Inflammatory macrophage treated with lipopolysaccharide for 4 hours (primary cell): Measurements from ENCODE around the gene C2CD2.

ENCODE experiments used
- DNase-seq: peaks from one replicate; pipeline ENCODE4 v3.0.0-alpha.2; 2020

Gene C2CD2

GRCh38 chr21:41861255-41861654 lies 92.6 kb downstream of the C2CD2 start:
- no peak for DNase-seq

DNA sequence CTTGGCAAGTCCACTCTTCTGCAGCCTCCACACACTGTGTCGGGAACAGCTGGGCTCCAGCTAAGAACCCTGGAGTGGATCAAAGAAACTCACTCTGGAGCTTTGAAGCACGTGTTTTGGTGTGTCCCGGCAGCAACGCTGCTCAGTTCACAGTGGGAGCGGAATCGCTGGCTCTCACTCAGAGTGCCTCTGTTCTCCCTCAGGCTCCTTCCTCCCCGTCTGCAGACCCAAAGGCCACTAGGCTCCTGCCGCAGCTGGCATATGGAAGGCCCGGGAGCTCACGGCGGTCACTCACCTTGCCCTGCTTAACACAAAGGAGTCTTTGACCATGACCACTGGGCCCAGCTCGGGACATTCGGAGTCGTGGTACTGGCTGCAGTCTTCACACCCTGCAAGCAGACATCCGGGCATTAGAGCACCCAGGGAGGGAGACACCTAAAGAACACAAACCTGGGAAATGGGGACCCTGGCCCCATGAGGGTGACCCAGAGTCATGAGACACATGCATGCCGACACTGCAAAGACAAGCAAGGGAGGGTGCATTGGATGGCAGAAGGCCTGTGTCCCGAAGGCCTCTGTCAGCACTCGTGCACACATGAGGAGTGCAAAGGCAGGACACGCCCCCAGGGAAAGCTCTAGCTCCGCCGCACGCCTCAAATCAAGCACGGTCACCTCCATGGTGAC lies 94.4 kb downstream of the C2CD2 start:
- DNase-seq: no peak

GRCh38 chr21:41858466-41859296 lies 95.1 kb downstream of the C2CD2 start:
- no peak for DNase-seq

DNA sequence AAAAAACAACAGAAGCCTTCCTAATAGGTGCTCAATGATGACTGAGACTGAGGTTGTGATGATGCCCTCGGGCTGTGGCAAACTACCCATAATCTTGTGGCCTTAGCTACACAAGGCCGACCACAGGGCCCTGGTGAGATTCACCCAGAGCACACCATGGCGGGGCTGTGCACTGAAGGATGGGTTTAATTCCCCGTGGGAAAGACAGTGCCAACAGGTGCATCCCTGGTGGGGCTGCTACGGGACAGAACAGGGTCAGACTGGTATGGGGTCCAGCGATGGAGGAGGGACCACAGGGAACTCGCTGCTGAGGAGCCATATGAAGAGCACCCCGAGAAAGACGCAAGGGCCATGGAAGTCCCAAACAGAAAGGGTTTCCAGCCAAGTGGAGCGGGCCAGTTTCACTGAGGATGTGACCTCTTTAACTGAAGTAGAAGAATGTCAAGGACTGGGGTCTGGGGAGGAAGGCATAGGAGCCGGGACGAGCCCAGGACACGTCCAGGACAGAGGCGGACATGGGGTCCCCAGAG lies 96.0 kb downstream of the C2CD2 start:
- no peak for DNase-seq

GRCh38 chr21:41856572-41856971 lies 97.2 kb downstream of the C2CD2 start:
- no peak for DNase-seq

DNA sequence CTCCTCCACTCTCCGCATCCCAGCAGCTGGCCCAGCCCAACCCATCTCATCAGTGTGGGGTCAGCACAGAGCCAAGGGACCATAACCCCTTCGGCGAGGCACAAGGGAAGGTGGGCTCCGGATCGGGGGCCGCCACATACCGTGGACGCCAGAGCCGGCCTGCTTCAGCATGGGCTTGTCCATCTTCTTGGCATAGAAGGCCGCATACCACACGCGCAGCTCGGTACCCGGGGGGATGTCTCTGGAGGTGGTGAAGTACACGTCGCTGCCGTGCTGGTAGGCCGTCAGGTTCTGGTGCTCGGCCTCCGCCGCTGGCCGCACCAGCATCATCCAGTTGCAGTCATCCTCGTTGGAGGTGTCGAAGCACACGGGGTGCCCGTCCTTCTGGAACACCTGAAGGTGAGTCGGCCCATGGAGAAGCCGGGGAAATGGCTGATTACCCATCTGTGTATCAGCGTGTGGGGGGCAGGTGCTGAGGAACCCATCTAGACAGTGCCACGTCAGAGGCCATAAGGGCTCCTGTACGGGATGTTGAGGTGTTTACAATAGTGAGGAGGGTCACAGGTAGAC lies 99.3 kb downstream of the C2CD2 start:
- no peak for DNase-seq

DNA sequence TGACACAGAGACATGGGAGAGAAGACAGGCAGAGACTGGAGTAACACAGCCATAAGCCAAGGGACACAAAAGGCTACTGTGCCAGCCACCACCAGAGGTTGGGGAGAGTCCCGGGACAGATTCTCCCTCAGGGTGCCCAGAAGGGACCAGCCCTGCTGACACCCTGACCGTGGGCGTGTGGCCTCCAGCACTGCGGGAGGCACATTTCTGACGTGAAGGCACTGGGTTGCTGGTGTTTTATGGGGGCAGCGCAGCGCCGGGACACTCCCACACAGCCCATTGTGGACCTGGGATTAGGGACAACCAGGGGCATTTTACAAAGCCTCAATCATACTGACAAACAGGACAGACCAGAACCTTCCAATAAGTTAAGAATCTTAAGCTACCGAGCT lies 100.9 kb downstream of the C2CD2 start:
- DNase-seq: no peak

DNA sequence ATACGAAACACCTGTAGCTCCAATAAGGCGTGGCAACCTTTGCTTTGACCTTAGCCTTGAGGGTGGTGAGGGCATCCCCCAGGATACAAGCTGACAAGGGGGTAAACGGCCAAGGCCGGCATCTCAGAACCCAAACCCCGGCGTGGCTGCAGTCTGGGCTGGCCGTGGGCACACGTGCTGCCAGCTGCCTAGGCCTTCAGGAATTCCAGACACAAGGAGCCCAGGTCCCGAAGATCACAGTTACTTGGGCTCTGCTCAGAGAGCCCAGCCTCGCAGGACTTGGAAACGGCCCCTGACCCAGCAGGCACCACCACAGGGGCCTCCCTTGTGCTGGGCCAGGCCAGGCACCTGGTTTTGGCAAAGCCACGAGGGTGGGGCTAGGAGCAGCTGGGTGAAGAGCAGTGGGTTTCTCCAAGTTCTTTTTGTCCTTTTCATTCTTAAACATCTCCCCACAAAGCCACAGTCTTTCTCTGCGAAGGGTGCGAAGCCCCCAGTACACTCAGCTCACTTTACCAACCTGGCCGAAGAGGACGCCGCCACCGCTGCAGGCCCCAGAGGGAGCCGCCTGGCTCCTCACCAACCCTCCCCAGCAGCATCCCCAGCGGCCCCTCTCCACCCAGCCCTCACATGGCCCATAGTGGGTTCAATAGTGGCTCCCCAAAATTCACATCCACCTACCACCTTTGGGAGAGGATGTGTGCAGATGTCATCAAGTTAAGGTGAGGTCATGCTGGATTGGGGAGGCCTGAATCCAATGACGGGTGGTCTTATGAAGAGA lies 101.5 kb downstream of the C2CD2 start:
- DNase-seq: no peak

DNA sequence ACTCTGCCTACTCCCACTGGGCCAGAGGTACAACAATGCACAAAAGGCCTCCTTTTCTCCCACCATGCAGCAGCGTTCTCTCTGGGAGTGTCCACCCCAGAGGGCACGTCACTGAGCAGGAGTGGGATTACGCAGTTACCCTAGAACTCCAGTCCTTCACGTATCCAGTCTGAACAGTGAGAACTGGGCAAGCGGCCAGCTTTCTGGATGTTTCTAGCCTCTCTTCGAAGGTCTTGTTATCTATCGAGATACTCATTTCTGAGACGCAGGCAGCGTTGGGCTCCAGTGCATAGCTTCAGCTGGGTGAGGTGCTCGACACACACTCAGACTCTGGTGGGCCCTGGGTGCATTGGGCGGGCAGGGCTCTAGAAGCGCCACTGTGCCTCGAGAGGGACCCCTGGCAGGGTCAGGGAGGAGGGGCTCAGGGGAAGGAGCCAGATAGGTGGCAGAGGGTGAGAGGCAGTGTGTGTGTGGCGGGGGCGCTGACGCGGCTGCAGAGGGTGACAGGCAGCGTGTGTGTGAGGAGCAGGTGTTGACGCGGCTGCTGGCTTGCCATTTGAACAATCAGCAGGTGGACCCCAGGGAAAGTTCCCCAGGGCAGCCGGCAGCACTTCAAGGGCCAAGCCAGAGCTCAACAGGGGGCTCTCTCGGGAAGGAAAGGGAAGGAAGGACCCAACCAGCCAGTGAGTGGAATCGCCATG lies 102.6 kb downstream of the C2CD2 start:
- DNase-seq: no peak

GRCh38 chr21:41850085-41850484 lies 103.7 kb downstream of the C2CD2 start:
- no peak for DNase-seq

GRCh38 chr21:41848958-41849580 lies 104.7 kb downstream of the C2CD2 start:
- DNase-seq: no peak

DNA sequence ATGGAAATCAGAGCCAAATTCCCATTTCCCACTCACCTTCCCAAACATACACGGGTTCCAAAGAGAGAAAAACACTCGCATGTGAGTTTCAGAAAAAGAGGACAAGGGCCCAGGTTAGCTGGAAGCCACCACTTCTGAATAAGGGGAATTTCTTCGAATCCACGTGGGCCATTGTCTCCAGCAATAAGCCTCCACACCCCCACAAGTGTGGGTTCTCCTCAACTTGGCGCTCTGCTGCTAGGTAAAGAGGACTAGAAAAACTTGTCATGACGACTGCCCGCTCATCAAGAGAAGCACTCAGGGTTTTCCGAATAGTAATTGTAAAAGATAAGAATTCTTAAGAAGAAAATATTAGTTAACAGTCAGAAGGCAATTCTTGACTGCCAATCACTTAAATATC lies 105.3 kb downstream of the C2CD2 start:
- DNase-seq: no peak

GRCh38 chr21:41847066-41847804 lies 106.6 kb downstream of the C2CD2 start:
- DNase-seq: no peak

DNA sequence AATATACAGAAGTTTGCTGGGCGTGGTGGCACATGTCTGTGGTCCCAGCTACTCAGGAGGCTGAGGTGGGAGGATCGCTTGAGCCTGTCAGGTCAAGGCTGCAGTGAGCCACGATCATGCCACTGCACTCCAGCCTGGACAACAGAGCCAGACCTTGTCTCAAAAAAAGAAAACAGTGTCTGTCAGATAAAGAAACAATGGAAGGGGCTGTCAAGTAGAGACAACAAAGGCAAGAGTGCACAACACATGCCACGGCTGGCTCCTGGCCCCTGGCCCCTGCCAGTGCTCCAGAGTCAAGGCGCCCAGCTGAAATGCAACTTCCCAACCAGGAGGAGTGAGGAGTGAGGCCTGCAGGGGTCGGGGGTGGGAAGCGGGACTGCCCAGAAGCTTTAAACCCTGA lies 107.3 kb downstream of the C2CD2 start:
- DNase-seq: no peak

- no peak for DNase-seq
Observed at GRCh38 chr21:41846033-41846317, 107.8 kb downstream of the C2CD2 start.

DNA sequence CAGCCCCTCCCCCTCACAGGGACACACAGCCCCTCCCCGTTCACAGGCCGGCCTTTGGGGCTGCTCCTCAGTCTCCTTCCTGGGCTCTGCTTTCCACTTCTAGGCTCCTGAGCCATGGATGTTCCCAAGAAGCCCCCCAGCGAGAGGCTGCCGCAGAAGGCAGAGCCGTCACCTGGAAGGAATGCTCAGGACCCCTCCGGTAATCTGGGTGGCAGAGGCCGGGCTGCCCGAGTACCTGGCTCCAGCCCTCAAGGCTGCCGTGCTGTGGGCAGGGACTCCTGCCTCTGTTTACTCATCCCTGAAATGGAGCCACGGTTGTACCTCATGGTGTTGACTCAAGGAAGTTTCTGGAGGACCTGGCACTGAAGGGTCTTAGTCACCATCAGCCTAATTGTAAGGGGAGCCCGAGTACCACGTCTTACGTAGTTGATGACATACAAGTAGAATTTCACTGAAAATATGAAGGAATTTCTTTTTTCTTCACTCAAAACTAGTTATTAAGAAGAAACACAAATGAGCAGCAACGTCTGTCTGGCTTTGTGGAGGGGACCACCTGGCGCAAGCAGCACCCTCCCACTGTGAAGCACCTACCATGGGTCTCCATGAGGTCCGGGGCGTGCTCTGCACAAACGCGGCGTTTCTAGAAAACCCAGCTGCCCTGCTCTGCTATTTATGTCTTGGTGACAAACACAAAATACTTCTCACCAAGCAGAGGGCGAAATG lies 108.3 kb downstream of the C2CD2 start:
- no peak for DNase-seq

GRCh38 chr21:41843584-41843983 lies 110.2 kb downstream of the C2CD2 start:
- no peak for DNase-seq

DNA sequence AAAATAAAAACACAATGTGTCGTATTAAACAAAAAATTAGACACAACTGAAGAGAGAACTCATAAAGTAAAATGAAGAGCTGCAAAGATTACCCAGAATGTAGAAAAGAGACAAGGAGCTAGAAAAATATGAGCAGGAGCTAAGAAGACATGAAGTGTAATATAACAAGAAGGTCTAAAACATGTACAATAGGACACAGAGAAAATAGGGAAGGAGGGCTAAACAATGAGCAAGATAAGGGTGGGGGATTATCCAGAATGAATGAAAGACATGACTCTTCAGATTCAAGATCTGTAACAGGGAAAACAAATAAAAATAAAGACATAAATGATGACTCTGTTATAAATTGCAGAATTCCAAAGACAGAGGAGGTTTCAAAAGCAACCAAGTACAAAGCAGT lies 112.9 kb downstream of the C2CD2 start:
- no peak for DNase-seq

DNA sequence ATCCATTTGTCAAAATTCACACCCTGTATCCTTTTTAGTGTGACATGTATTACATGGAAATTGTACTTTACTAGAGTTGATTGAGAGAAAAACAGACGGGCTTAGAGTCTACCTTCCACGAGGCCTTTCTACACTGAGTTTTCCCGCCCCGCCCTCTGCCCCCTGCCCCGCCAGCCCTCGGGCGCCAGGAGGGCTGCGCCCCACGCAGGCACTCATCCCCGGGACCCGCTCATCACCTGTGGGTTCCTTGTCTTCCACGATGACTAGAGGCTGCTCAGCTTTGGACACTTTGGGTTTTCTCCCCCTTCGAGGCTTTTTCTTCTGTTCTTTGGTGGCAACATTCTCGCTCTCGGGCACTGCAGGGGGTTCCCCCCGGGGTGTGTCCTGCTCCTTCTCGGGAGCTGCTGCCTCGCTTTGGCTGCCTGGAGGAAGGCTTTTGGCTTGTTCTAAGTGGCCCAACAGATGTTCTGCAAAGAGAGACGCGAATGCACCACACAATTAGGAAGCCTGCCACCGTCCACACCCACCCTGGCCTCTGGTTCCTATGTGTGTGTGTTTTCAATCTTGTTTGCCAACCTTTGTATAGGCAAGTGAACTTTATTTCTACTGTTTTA lies 114.3 kb downstream of the C2CD2 start:
- DNase-seq: no peak

DNA sequence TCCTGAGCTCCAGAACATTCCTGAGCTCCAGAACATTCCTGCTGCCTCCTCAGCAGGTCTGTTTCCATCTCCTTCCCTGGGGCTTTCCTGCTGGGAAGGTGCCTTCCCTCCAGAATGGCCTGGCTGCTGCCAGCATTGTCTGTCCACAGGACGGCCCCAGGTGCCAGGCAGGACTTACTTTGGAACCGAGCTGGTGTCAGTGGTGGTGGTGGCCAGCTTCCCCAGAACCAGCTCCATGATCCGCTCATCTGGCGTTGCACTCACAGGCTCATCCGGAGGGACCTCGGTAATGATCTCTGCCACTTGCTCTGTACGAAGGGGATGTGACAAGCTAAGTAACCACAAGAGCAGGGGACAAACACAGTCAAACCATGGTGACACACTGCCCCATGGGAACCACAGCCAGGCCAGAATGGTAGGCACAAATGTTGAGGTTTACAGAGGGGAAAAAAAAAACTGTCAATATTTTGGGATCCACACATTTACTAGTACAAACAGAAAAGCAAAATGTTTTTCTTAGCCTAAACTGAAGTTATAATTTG lies 116.0 kb downstream of the C2CD2 start:
- no peak for DNase-seq
